Natural killer cell (primary cell): ENCODE results near the gene SCARB1. TPM values are rescaled to one million over a fixed set of nuclear protein-coding genes. Genes with fewer than 3 reads are reported as not detected.

Experiments used
- ATAC-seq, 3 donors: fragments of 150-1000 bp in 2 of 3; fragments of 200-7000 bp in 1 of 3; cut with Tn5 transposase; 1 replicate in 1 of 3; 2 replicates in 2 of 3; pipeline ENCODE4 v1.10.0; 2021; ENCODE audit warnings: mild to moderate bottlenecking in 2 of 3, moderate library complexity in 2 of 3
- DNase-seq, 2 donors: peaks; one replicate each; pipeline versions ENCODE4 v3.0.0 to v3.0.0-alpha.2; 2013 to 2021; ENCODE audit warnings: mixed read lengths in 1 of 2
- H3K27ac ChIP-seq: one replicate; pipeline ENCODE4 v1.5.1; 2013; ENCODE audit warnings: mild to moderate bottlenecking, low read length
- H3K27me3 ChIP-seq: one replicate; pipeline ENCODE4 v1.6.1; 2013; ENCODE audit warnings: low read length; ENCODE audit not compliant: control insufficient read depth, insufficient read depth
- H3K36me3 ChIP-seq: one replicate; pipeline ENCODE4 v1.6.1; 2013; ENCODE audit warnings: low read length; ENCODE audit not compliant: control insufficient read depth, insufficient read depth
- H3K4me1 ChIP-seq: one replicate; pipeline ENCODE4 v1.6.1; 2013; ENCODE audit warnings: low read length; ENCODE audit not compliant: control insufficient read depth, insufficient read depth
- H3K4me3 ChIP-seq: one replicate; pipeline ENCODE4 v1.5.1; 2013; ENCODE audit warnings: low read length
- H3K9me3 ChIP-seq: one replicate; pipeline ENCODE4 v1.6.1; 2013; ENCODE audit warnings: low read length; ENCODE audit not compliant: control insufficient read depth, insufficient read depth
- H3K27ac Mint-ChIP-seq, 2 donors: one replicate each; pipeline ENCODE4 v1.8.0; 2022; ENCODE audit warnings: mild to moderate bottlenecking in 2 of 2, mixed read lengths in 2 of 2, moderate library complexity in 1 of 2
- H3K27me3 Mint-ChIP-seq, 2 donors: one replicate each; pipeline ENCODE4 v1.8.0; 2022; ENCODE audit warnings: low read depth in 2 of 2, mixed read lengths in 2 of 2
- H3K36me3 Mint-ChIP-seq: one replicate; pipeline ENCODE4 v1.8.0; 2022; ENCODE audit warnings: mixed read lengths
- H3K4me1 Mint-ChIP-seq, 2 donors: one replicate each; pipeline ENCODE4 v1.8.0; 2022; ENCODE audit warnings: mixed read lengths in 2 of 2
- H3K4me3 Mint-ChIP-seq: one replicate; pipeline ENCODE4 v1.8.0; 2022; ENCODE audit warnings: mild to moderate bottlenecking, moderate library complexity, mixed read lengths
- H3K9me3 Mint-ChIP-seq, 2 donors: one replicate each; pipeline ENCODE4 v1.8.0; 2022; ENCODE audit warnings: mixed read lengths in 2 of 2
- WGBS: methylation state at CpG from one replicate; pipeline ENCODE4 v1.1.7; 2013; ENCODE audit warnings: missing lambda C conversion rate; ENCODE audit not compliant: insufficient coverage; 5-methylcytosine and 5-hydroxymethylcytosine counted together
- intact Hi-C: fragments of 100-400 bp; cut with micrococcal nuclease; formaldehyde crosslinking; loops from one replicate; pipeline ENCODE4 v1.14.2; 2022
- total RNA-seq, 4 donors: library from RNA; stranded (reverse); fragments of 120-200 nt in 1 of 4; gene quantifications; one replicate each; pipeline versions ENCODE4 v1.2.3 to v1.2.4, GENCODE V29; 2013 to 2022
- TF ChIP-seq, protein P1 (sequence below): fragments of 200-600 bp; IDR thresholded peaks from one replicate; pipeline ENCODE4 v1.8.0; 2022; ENCODE audit warnings: antibody characterized with exemption

The SCARB1 gene
- total RNA-seq, 3 donors from 2014 or later (not counting 1 experiment from before 2014, with no cell fraction given): 1.1 to 2.7 (median 1.3) TPM

DNA sequence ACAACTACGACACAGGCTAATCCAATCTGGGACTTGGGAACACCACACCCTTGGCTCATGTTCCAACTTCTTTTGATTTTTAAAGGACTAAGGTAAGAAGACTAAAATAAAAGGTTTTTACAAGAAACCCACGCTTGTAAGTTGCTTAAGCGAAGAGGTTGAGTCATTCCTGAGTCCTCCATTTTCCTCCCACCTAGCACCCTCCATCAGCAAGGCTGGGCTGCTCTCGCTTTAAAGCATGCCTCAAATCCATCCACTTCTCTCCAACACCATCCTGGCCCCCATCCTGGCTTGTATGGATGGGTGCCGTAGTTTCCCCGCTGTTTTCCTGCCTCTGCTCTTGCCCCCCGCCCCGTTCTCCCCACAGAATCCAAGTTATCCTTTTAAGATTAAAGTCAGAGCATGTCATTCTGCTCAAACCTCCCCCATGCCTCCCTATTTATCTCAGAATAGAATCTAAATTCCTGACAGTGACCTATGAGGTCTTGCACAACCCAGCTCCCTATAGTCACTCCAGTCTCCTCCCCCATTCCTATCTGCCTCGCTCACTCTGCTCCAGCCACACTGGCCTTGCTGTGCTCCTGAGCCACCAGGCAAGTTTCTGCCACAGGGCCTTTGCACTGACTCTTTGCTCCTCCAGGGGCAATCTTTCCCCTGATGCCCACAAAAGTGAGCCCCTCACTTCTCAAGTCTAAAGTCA is 34.5 kb downstream of the SCARB1 start:
- H3K9me3 Mint-ChIP-seq: peaks cover 4 to 6% of the 10 kb centered on the region in 2 donors
- Histone ChIP-seq H3K4me1 (no peaks in the 10 kb centered on the region), H3K4me3 (no peak overlapping the region), H3K36me3 (no peaks in the 10 kb centered on the region), H3K9me3 (no peaks in the 10 kb centered on the region), H3K27ac (no peak overlapping the region), H3K27me3 (no peaks in the 10 kb centered on the region)
- 90% methylated on average over 9 of the region's 9 CpGs for WGBS
- DNase-seq: no peak
- TF ChIP-seq, protein P1, sequence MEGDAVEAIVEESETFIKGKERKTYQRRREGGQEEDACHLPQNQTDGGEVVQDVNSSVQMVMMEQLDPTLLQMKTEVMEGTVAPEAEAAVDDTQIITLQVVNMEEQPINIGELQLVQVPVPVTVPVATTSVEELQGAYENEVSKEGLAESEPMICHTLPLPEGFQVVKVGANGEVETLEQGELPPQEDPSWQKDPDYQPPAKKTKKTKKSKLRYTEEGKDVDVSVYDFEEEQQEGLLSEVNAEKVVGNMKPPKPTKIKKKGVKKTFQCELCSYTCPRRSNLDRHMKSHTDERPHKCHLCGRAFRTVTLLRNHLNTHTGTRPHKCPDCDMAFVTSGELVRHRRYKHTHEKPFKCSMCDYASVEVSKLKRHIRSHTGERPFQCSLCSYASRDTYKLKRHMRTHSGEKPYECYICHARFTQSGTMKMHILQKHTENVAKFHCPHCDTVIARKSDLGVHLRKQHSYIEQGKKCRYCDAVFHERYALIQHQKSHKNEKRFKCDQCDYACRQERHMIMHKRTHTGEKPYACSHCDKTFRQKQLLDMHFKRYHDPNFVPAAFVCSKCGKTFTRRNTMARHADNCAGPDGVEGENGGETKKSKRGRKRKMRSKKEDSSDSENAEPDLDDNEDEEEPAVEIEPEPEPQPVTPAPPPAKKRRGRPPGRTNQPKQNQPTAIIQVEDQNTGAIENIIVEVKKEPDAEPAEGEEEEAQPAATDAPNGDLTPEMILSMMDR: no peak
- no peaks in the 10 kb centered on the region for H3K36me3 Mint-ChIP-seq
- H3K27ac Mint-ChIP-seq: no peak overlapping the region
- intact Hi-C loops: no loop called here
- H3K4me3 Mint-ChIP-seq: no peak overlapping the region
- no peak for ATAC-seq
- peaks cover 0 to 3% of the 10 kb centered on the region in 2 donors for H3K27me3 Mint-ChIP-seq
- H3K4me1 Mint-ChIP-seq: no peaks in the 10 kb centered on the region

DNA sequence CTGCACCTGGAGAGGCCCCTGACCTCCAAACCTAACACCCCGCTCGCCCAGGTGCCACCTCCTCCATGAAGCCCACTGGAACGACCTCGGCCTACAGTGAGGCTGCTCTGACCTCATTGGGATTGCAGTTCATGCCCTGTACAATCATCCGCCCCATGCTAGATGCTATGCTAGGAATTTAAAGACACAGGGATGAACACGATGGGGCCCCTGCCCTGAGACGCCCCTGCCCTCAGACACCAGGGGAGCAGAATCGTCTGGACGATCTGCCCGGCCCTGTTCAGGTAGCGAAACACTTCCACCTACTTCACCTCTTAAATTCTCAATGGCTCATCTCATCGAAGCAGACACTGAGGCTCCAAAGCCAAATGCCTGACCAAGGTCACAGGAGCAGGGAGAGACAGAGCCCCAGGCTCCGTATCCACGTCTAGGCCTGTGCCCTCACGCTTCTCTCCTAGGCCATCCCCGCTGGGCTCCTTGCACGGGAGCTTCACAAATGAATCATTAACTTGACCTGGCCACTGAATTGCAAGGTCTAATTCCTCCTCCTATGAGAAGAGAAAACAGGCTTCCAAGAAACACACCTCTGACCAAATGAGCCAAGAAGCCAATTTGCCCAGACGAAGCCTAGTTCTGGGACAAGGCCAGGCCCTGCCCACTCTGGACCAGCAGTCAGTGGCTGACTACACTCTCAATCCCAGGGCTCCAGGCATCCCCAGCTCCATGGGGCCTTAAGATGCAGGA is 35.2 kb downstream of the SCARB1 start:
- TF ChIP-seq, protein P1: no peak
- H3K36me3 Mint-ChIP-seq: no peaks in the 10 kb centered on the region
- H3K27ac Mint-ChIP-seq: no peak overlapping the region
- 91% methylated on average over 18 of the region's 18 CpGs for WGBS
- H3K9me3 Mint-ChIP-seq: peaks cover 4 to 6% of the 10 kb centered on the region in 2 donors
- Histone ChIP-seq H3K27me3 (no peaks in the 10 kb centered on the region), H3K36me3 (no peaks in the 10 kb centered on the region), H3K4me3 (no peak overlapping the region), H3K27ac (no peak overlapping the region), H3K9me3 (no peaks in the 10 kb centered on the region), H3K4me1 (no peaks in the 10 kb centered on the region)
- ATAC-seq (no peak), DNase-seq (no peak)
- intact Hi-C loops: no loop called here
- no peaks in the 10 kb centered on the region for H3K4me1 Mint-ChIP-seq
- no peak overlapping the region for H3K4me3 Mint-ChIP-seq
- peaks cover 0 to 3% of the 10 kb centered on the region in 2 donors for H3K27me3 Mint-ChIP-seq

DNA sequence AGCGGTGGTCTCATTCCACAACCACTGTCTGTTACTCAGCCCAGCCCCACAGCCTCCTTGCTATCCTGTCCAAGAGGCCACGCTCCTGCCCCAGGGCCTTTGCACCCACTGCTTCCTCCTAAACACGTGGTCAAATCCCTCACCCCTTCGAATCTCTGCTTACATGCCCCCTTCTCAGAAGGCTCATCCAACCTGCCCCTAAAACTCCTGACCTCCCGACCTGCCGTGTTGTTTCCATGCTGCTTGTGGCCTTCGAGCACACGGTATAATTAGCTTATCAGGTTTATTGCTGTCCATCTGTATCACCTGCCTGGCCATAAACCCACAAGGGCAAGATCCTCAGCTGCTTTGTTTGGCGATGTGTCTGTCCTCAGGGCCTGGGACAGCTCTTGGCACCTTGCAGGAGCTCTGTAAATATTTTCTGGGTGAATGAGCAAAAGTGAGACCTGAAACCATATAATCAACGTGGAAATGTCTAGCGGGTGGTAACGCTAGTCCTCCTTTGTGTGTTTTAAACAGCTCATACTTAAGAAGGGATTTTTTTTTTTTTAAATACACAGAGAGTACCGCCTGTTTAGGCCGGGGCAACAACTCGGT is 36.0 kb downstream of the SCARB1 start:
- Histone ChIP-seq H3K4me3 (no peak overlapping the region), H3K27me3 (no peaks in the 10 kb centered on the region), H3K4me1 (no peaks in the 10 kb centered on the region), H3K27ac (no peak overlapping the region), H3K36me3 (no peaks in the 10 kb centered on the region), H3K9me3 (no peaks in the 10 kb centered on the region)
- WGBS: 84% methylated on average over 12 of the region's 15 CpGs
- TF ChIP-seq, protein P1: no peak
- Mint-ChIP-seq H3K4me3 (no peak overlapping the region), H3K36me3 (no peaks in the 10 kb centered on the region), H3K27ac (no peak overlapping the region), H3K4me1 (no peaks in the 10 kb centered on the region), H3K9me3 (peaks cover 4 to 6% of the 10 kb centered on the region in 2 donors), H3K27me3 (peaks cover 0 to 3% of the 10 kb centered on the region in 2 donors)
- ATAC-seq (no peak), DNase-seq (no peak)
- intact Hi-C loops: no loop called here
